ENCODE results near the gene MYDGF. TPM values are rescaled to one million over a fixed set of nuclear protein-coding genes. Genes with fewer than 3 reads are reported as not detected.

Gene MYDGF
- total RNA-seq, 1 experiment from 2014 or later: 58.2 TPM

GRCh38 chr19:4662020-4662695, 8.0 kb downstream of the MYDGF start:
- Mint-ChIP-seq H3K36me3 (peaks cover 30% of the 10 kb centered on the region), H3K4me1 (no peaks in the 10 kb centered on the region), H3K27me3 (ENCODE audit: low read depth) (no peaks in the 10 kb centered on the region), H3K9me3 (no peaks in the 10 kb centered on the region; the same call in 1 of the 2 replicates), H3K4me3 (no peak overlapping the region), H3K27ac (no peak overlapping the region)
- ChIA-PET CTCF (interaction anchor here (1.0 to 1.2 kb wide), 2 partner anchors 15 to 138 kb away, joined by 4 read pairs; no protein-coding TSS in a partner anchor), POLR2A (interaction anchor here (0.7 kb wide), 1 partner anchor 10 kb away, joined by 3 read pairs; no protein-coding TSS in a partner anchor)
- TF ChIP-seq SP1 (CRISPR knock-in tag; conservative IDR thresholded peaks at IDR 0.05) (no peak), ZNF232 (CRISPR knock-in tag; IDR thresholded peaks at IDR 0.05) (no peak), PRDM15 (CRISPR knock-in tag; IDR thresholded peaks at IDR 0.05) (no peak), FOXP4 (CRISPR knock-in tag; IDR thresholded peaks at IDR 0.05) (no peak), NFYB (CRISPR knock-in tag; conservative IDR thresholded peaks at IDR 0.05; ENCODE audit: low read depth) (no peak), FOXK1 (CRISPR knock-in tag; IDR thresholded peaks at IDR 0.05) (no peak), FOXJ3 (CRISPR knock-in tag; IDR thresholded peaks at IDR 0.05; ENCODE audit: borderline replicate concordance) (no peak), GRHL2 (CRISPR knock-in tag; IDR thresholded peaks at IDR 0.05; ENCODE audit: insufficient replicate concordance, severe bottlenecking) (no peak)
- TF ChIP-seq, protein P1, sequence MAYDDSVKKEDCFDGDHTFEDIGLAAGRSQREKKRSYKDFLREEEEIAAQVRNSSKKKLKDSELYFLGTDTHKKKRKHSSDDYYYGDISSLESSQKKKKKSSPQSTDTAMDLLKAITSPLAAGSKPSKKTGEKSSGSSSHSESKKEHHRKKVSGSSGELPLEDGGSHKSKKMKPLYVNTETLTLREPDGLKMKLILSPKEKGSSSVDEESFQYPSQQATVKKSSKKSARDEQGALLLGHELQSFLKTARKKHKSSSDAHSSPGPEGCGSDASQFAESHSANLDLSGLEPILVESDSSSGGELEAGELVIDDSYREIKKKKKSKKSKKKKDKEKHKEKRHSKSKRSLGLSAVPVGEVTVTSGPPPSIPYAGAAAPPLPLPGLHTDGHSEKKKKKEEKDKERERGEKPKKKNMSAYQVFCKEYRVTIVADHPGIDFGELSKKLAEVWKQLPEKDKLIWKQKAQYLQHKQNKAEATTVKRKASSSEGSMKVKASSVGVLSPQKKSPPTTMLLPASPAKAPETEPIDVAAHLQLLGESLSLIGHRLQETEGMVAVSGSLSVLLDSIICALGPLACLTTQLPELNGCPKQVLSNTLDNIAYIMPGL (CRISPR knock-in tag; IDR thresholded peaks at IDR 0.05): no peak
- DNase-seq (ENCODE audit: low spot score) (no peak), ATAC-seq (no peak)

GRCh38 chr19:4660993-4661392, 9.1 kb downstream of the MYDGF start:
- POLR2A ChIA-PET: interaction anchor here (0.6 kb wide), 1 partner anchor 12 kb away, joined by 3 read pairs; no protein-coding TSS in a partner anchor
- H3K27ac Mint-ChIP-seq: no peak overlapping the region; the same call in 1 of the 2 replicates
- no peak for DNase-seq (ENCODE audit: low spot score)
- TF ChIP-seq, protein P2, sequence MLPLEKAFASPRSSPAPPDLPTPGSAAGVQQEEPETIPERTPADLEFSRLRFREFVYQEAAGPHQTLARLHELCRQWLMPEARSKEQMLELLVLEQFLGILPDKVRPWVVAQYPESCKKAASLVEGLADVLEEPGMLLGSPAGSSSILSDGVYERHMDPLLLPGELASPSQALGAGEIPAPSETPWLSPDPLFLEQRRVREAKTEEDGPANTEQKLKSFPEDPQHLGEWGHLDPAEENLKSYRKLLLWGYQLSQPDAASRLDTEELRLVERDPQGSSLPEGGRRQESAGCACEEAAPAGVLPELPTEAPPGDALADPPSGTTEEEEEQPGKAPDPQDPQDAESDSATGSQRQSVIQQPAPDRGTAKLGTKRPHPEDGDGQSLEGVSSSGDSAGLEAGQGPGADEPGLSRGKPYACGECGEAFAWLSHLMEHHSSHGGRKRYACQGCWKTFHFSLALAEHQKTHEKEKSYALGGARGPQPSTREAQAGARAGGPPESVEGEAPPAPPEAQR (CRISPR knock-in tag; IDR thresholded peaks at IDR 0.05): no peak
- no peak for TF ChIP-seq MAX (CRISPR knock-in tag; IDR thresholded peaks at IDR 0.05)
- TF ChIP-seq, protein P1 (CRISPR knock-in tag; IDR thresholded peaks at IDR 0.05): no peak
- TF ChIP-seq TP53 (CRISPR knock-in tag; IDR thresholded peaks at IDR 0.05): no peak
- TF ChIP-seq ETV6 (CRISPR knock-in tag; IDR thresholded peaks at IDR 0.05): no peak
- TF ChIP-seq FOXP4 (CRISPR knock-in tag; IDR thresholded peaks at IDR 0.05): no peak
- TF ChIP-seq, protein P3, sequence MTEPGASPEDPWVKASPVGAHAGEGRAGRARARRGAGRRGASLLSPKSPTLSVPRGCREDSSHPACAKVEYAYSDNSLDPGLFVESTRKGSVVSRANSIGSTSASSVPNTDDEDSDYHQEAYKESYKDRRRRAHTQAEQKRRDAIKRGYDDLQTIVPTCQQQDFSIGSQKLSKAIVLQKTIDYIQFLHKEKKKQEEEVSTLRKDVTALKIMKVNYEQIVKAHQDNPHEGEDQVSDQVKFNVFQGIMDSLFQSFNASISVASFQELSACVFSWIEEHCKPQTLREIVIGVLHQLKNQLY (CRISPR knock-in tag; IDR thresholded peaks at IDR 0.05): no peak
- TF ChIP-seq E2F5 (CRISPR knock-in tag; IDR thresholded peaks at IDR 0.05): no peak
- no peak for TF ChIP-seq CREM (CRISPR knock-in tag; IDR thresholded peaks at IDR 0.05)

More at GRCh38 chr19:4660993-4661392, 9.1 kb downstream of the MYDGF start:
- H3K27me3 Mint-ChIP-seq (ENCODE audit: low read depth): no peaks in the 10 kb centered on the region
- H3K9me3 Mint-ChIP-seq: no peaks in the 10 kb centered on the region; the same call in 1 of the 2 replicates
- H3K36me3 Mint-ChIP-seq: peaks cover 30% of the 10 kb centered on the region
- no peaks in the 10 kb centered on the region for H3K4me1 Mint-ChIP-seq
- CTCF ChIA-PET: interaction anchor here (0.6 to 1.4 kb wide), 8 partner anchors 10 to 136 kb away, joined by 3 to 5 read pairs (median 4); partner anchors contain the start of gene FEM1A
- no peak overlapping the region for H3K4me3 Mint-ChIP-seq
- no peak for ATAC-seq

Measured in WTC11 (cell line).